Stomach (tissue), 9 donors: ENCODE measurements around the gene HLA-A. TPM values are rescaled to one million over a fixed set of nuclear protein-coding genes. Genes with fewer than 3 reads are reported as not detected.
"Not testable (repeated sequence)": the region's sequence is repeated elsewhere in the genome, so short reads cannot be mapped to it uniquely, and the experiment has no call there.

Source experiments
- DNase-seq, 2 donors: peaks; one replicate each; pipeline versions ENCODE4 v3.0.0 to v3.0.0-alpha.2; 2013 to 2019
- H3K27ac ChIP-seq, 5 donors: fragments of 200-600 bp in 4 of 5; sonication (generic) in 4 of 5; one replicate each; pipeline ENCODE4 v1.5.1; 2013 to 2019; ENCODE audit warnings: mild to moderate bottlenecking in 1 of 5, moderate library complexity in 1 of 5
- H3K27me3 ChIP-seq, 3 donors: fragments of 200-600 bp; sonication (generic); one replicate each; pipeline ENCODE4 v1.5.1; 2017 to 2019; ENCODE audit warnings: mixed run types in 1 of 3
- H3K36me3 ChIP-seq, 4 donors: fragments of 200-600 bp; sonication (generic); 1 replicate in 3 of 4; 2 replicates in 1 of 4; pipeline ENCODE4 v1.5.1; 2016 to 2019
- H3K4me1 ChIP-seq, 4 donors: fragments of 200-600 bp; sonication (generic); one replicate each; pipeline ENCODE4 v1.5.1; 2016 to 2019
- H3K4me3 ChIP-seq, 4 donors: fragments of 200-600 bp; sonication (generic) in 3 of 4; one replicate each; pipeline ENCODE4 v1.5.1; 2016 to 2019; ENCODE audit warnings: mild to moderate bottlenecking in 1 of 4
- H3K9me3 ChIP-seq, 4 donors: fragments of 200-600 bp; sonication (generic); one replicate each; pipeline ENCODE4 v1.5.1; 2016 to 2019
- CTCF ChIP-seq, 7 experiments: fragments of 450-650 bp in 4 of 7; fragments of 200-600 bp in 3 of 7; sonication (generic) in 3 of 7; IDR thresholded peaks; one replicate each; pipeline ENCODE4 v1.5.1; 2016 to 2019; ENCODE audit warnings: antibody characterized with exemption in 7 of 7, control low read depth in 2 of 7, mild to moderate bottlenecking in 1 of 7
- EP300 ChIP-seq: sonication (generic); formaldehyde crosslinking; IDR thresholded peaks from one replicate; pipeline ENCODE4 v1.6.1; 2017; ENCODE audit warnings: antibody characterized with exemption
- POLR2A ChIP-seq, 4 donors: fragments of 450-650 bp; IDR thresholded peaks; one replicate each; pipeline ENCODE4 v1.6.1; 2016; ENCODE audit warnings: antibody characterized with exemption in 4 of 4, control low read depth in 2 of 4, mild to moderate bottlenecking in 1 of 4, moderate library complexity in 1 of 4
- POLR2AphosphoS5 ChIP-seq, 3 donors: sonication (generic); formaldehyde crosslinking; IDR thresholded peaks; one replicate each; pipeline ENCODE4 v1.6.1; 2016; ENCODE audit warnings: antibody characterized with exemption in 3 of 3
- WGBS, 5 donors: extraction: QIAGEN DNeasy Blood & Tissue Kit in 3 of 5; methylation state at CpG; one replicate each; pipeline versions ENCODE4 v1.1.5 to v1.1.7; 2013 to 2018; 5-methylcytosine and 5-hydroxymethylcytosine counted together
- intact Hi-C: fragments of 100-400 bp; cut with DNase I; formaldehyde crosslinking; loops from one replicate; pipeline ENCODE4 v1.15.1; 2023; ENCODE audit warnings: low total_unique reads
- polyA plus RNA-seq, 3 donors: library from polyadenylated mRNA; stranded (reverse); fragments of 200-250 nt; gene quantifications; one replicate each; pipeline ENCODE4 v1.2.3, GENCODE V29; 2013
- total RNA-seq, 5 donors: library from RNA; depleted of rRNA; stranded (reverse); fragments of >200 nt; gene quantifications; one replicate each; pipeline versions ENCODE4 v1.1.0 to v1.2.3, GENCODE V29; 2014 to 2016
- donor health status: healthy with polysubstance abuse.
- donor health status: Bipolar disorder and iron deficiency.
- donor health status: healthy.

The HLA-A gene
- total and polyA plus RNA-seq, 8 donors = 142 to 910 (median 303) TPM

GRCh38 chr6:29976588-29977424 is 34.5 kb downstream of the HLA-A start:
- 1 to 2% (median 1%) methylated on average over 36 to 66 of the region's 66 CpGs for WGBS, 5 donors
- H3K27me3 ChIP-seq = peaks cover 0 to 17% (median 0%) of the 10 kb centered on the region in 3 donors
- peaks cover 0 to 37% (median 26%) of the 10 kb centered on the region in 4 donors for H3K4me1 ChIP-seq
- peak; percentile 84 to 91 for DNase-seq
- H3K36me3 ChIP-seq = no peaks in the 10 kb centered on the region
- no peaks in the 10 kb centered on the region for H3K9me3 ChIP-seq
- peak overlapping the region; percentile 86 to 95 (median 93) for H3K27ac ChIP-seq
- intact Hi-C loops = no loop called here
- peak overlapping the region; percentile 47 to 53 (median 48) for H3K4me3 ChIP-seq
- TF ChIP-seq EP300 = no peak
- TF ChIP-seq POLR2A (IDR thresholded peaks at IDR 0.05) = peak in 1 of 4 donors; percentile 71
- TF ChIP-seq POLR2AphosphoS5 (IDR thresholded peaks at IDR 0.05) = peak; percentile 65 to 88 (median 76)
- TF ChIP-seq CTCF (IDR thresholded peaks at IDR 0.05) = peak in 3 of 7 experiments; percentile 12 to 43 (median 39)

- TF ChIP-seq POLR2A (IDR thresholded peaks at IDR 0.05) = no peak
- TF ChIP-seq POLR2AphosphoS5 (IDR thresholded peaks at IDR 0.05) = no peak
- no peak for TF ChIP-seq EP300
- TF ChIP-seq CTCF (IDR thresholded peaks at IDR 0.05) = no peak
- peak overlapping the region; percentile 86 to 95 (median 93) for H3K27ac ChIP-seq
- peak overlapping the region; percentile 47 to 53 (median 48) for H3K4me3 ChIP-seq
- H3K9me3 ChIP-seq = no peaks in the 10 kb centered on the region
- peaks cover 0 to 17% (median 0%) of the 10 kb centered on the region in 3 donors for H3K27me3 ChIP-seq
- H3K4me1 ChIP-seq = peaks cover 0 to 37% (median 26%) of the 10 kb centered on the region in 4 donors
- no peaks in the 10 kb centered on the region for H3K36me3 ChIP-seq
- DNase-seq = no peak
- 46 to 52% (median 47%) methylated on average over 4 of the region's 4 CpGs for WGBS, 5 donors
- intact Hi-C loops = no loop called here
These were observed 35.0 kb downstream of the HLA-A start for GRCh38 chr6:29977425-29977727.

GRCh38 chr6:29980013-29980412 is 37.7 kb downstream of the HLA-A start:
- DNase-seq, H3K27ac ChIP-seq, H3K9me3 ChIP-seq, H3K36me3 ChIP-seq, intact Hi-C loops, H3K4me3 ChIP-seq, H3K27me3 ChIP-seq: not testable (repeated sequence)
- H3K4me1 ChIP-seq = peaks cover 0 to 24% (median 22%) of the 10 kb centered on the region in 4 donors
- WGBS, 5 donors = 100% methylated on average over 1 of the region's 4 CpGs; no CpG with 5 or more reads in 3 of the 5 donors

DNA sequence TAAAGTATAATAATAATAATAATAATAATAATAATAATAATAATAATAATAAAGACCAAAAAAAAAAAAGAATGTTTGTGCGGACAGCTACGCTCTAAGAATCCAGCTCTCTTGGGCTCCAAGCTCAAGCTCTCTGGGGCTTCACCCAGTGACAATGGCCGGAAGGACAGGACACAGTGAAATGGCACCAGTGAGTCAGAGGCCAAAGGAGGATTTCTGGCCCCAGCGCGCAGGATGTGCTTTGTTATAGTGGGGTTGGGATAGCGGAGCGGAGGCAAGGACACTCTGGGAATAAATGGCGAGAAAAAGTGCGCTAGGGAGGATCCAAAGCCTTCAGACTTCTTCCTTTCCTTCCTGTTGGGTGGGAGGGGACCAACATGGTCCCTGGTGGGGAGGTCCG is 38.2 kb downstream of the HLA-A start:
- no peak overlapping the region for H3K4me3 ChIP-seq
- intact Hi-C loops = no loop called here
- TF ChIP-seq POLR2A (IDR thresholded peaks at IDR 0.05) (no peak), CTCF (IDR thresholded peaks at IDR 0.05) (no peak), EP300 (no peak), POLR2AphosphoS5 (IDR thresholded peaks at IDR 0.05) (no peak)
- DNase-seq = no peak
- H3K36me3 ChIP-seq = no peaks in the 10 kb centered on the region
- WGBS, 5 donors = 82 to 89% (median 87%) methylated on average over 10 of the region's 10 CpGs
- no peaks in the 10 kb centered on the region for H3K9me3 ChIP-seq
- peaks cover 0 to 19% (median 17%) of the 10 kb centered on the region in 4 donors for H3K4me1 ChIP-seq
- H3K27me3 ChIP-seq = peaks cover 0 to 5% (median 0%) of the 10 kb centered on the region in 3 donors
- H3K27ac ChIP-seq = no peak overlapping the region
